Stimulated activated CD8-positive, alpha-beta memory T cell treated with anti-CD3 and anti-CD28 coated beads, Interleukin-7, amount 100 ng/mL, for 24 hours (primary cell): Measurements from ENCODE around the gene ZNF888.
"Not testable (repeated sequence)": the region's sequence is repeated elsewhere in the genome, so short reads cannot be mapped to it uniquely, and the experiment has no call there.

ENCODE experiments used
- DNase-seq: peaks from one replicate; pipeline ENCODE4 v3.0.0-alpha.2; 2020; ENCODE audit warnings: low read depth

The ZNF888 gene

DNA sequence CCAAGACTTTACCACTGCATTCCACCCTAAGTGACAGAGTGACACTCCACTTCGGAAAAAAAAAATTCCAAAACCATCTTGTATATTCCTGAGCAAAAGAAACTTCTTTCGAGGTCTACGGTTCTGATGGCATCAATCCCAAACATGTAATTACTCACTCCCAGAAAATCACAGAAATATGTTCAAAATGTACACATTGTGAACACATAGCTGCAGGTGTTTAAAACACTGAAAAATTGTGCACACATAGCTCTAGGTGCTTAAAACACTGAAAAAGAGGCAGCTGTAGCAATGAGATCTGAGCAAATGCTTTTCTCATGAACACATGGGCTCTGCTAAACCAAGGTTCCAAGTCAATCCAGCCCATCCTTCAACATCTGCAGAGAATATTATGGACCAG lies 51.8 kb downstream of the ZNF888 start:
- DNase-seq, result no peak

DNA sequence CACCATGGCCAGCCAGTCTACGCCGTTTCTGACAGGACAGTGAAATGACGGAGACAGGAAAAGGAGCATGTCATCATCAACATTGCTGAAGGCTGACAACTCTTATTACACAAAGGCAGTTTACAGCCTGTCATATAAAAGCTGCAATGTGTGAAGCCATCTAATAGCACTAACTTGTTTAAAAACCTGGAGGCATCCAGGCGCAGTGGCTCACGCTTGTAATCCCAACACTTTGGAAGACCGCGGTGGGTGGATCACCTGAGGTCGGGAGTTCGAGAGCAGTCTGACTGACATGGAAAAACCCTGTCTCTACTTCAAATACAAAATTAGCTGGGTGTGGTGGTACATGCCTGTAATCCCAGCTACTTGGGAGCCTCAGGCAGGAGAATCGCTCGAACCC lies 55.2 kb downstream of the ZNF888 start:
- DNase-seq, result not testable (repeated sequence)

DNA sequence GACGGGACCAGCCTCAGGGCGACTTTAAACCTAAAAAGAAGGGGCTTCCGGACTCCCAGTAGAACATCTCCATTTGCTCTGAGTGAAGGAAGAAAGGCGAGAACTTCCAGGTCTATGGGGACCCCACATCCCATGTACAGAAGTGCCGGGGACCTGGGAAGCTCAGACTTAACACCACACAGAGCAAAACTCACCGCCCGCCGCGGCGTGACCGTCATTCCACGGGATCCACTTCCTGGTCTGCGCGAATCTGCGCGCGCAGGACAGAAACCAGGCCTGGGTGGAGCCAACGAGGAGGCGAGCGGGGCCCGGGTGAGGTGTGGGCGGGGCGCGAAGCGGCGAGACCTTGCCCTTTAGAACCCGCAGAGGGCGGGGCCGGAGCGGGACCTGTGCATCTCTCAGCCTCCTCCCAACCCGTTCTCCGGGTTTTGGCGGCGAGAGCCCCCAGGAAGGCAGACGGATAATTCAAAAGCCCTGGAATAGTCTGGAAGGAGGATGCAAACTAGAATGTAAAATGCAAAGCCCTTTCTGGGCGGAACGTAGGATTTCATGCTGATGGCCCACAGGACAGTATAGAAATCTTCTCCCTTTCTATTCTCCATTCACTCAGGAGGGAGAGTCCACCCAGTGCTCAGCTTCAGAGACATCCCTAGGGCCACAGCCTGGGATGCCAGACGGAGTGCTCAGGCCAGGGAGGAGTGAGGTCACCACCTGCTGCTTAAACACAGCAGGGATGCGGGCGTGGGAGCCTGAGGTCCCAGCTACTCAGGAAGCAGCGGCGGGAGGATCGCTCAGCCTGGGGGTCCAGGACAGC lies 65.6 kb downstream of the ZNF888 start, which contains the start of gene ZNF468:
TSS of gene ZNF468 (minus strand) at position 242 of the 814 bp plus-strand sequence. CDS start 3,347 bp downstream, outside the sequence.
- peak; percentile 30 for DNase-seq

DNA sequence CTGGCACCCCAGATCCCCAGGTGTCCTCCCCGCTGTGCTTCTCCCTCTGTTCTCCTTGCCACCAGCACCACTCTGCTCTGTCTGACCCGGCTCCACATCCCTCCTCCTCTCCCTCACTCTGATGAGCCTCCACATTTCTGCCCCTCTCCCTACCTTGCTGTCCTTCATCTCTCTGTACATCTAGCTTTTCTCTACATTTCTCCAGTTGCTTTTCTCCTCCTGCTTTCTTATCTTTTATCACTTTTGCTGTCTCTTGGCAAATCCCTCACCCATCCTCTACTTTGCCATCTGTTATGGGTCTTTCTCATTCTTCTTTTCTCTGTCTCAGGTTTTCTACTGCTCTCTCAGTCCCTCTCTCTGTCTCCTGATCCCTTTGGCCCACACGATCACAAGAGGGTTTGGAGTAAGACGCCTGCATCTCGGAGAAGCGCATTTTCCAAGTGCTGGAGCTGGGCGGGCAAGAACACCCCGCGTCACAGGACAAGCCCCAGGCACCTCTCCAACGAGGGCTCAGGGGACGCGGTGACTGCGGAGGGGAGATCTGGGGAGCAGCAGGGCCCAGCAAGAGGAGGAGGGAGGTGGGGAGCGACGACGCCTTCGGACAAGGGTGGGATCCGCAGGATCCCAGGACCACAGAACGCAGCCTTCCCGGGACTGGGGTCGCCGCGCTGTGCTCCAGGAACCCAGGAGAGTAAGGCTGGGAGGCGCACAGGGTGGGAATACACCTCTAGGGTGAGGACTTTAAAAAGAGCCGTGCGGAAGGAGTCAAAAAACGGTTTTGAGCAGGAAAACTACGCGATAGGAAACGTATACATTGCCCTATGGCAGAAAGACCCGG lies 66.5 kb downstream of the ZNF888 start:
- DNase-seq, result not testable (repeated sequence)
